Spleen (tissue), 7 donors: ENCODE results near the gene CACNG1.

Experiments used
- POLR2A ChIP-seq, 3 donors: fragments of 450-650 bp; IDR thresholded peaks; one replicate each; pipeline ENCODE4 v1.5.1; 2017; ENCODE audit warnings: antibody characterized with exemption in 3 of 3, mild to moderate bottlenecking in 1 of 3
- POLR2AphosphoS5 ChIP-seq, 3 donors: sonication (generic); formaldehyde crosslinking; IDR thresholded peaks; one replicate each; pipeline ENCODE4 v1.5.1; 2017; ENCODE audit warnings: antibody characterized with exemption in 3 of 3
- TF ChIP-seq, protein P1 (sequence below), 11 experiments: fragments of 200-600 bp in 7 of 11; fragments of 450-650 bp in 4 of 11; sonication (generic) in 4 of 11; IDR thresholded peaks in 8 of 11; conservative IDR thresholded peaks in 3 of 11; 1 replicate in 7 of 11; 2 replicates in 4 of 11; pipeline versions ENCODE4 v1.4.0 to v1.8.0; 2016 to 2021; ENCODE audit warnings: antibody characterized with exemption in 11 of 11, inconsistent platforms in 4 of 11, mild to moderate bottlenecking in 1 of 11
- donor health status: DM: no; HTN: no; CAD: no; lungs with moderate emphysema.
- donor health status: DM: no; HTN: no; CAD: no.
- donor health status: DM: no; HTN: no; CAD: no.

DNA sequence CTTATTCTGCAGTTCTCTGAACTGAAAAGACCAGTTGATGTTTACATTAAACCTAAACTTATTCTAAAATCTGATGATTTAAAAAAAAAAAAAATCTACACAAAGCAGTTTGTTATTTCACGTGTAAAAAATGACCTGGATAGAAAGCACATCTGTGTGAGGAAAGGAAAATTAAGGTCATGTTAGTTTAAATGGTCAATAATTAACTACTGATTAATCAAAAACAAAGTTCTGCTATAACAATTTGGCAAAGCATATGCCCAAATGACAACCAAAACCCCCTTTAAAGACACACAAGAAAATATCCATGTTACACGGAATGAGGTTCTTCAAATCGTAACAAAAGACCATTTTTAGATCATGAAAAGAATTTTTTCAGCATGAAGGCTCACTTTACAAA lies 30.4 kb downstream of the CACNG1 start:
- TF ChIP-seq, protein P1, sequence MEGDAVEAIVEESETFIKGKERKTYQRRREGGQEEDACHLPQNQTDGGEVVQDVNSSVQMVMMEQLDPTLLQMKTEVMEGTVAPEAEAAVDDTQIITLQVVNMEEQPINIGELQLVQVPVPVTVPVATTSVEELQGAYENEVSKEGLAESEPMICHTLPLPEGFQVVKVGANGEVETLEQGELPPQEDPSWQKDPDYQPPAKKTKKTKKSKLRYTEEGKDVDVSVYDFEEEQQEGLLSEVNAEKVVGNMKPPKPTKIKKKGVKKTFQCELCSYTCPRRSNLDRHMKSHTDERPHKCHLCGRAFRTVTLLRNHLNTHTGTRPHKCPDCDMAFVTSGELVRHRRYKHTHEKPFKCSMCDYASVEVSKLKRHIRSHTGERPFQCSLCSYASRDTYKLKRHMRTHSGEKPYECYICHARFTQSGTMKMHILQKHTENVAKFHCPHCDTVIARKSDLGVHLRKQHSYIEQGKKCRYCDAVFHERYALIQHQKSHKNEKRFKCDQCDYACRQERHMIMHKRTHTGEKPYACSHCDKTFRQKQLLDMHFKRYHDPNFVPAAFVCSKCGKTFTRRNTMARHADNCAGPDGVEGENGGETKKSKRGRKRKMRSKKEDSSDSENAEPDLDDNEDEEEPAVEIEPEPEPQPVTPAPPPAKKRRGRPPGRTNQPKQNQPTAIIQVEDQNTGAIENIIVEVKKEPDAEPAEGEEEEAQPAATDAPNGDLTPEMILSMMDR (IDR thresholded peaks at IDR 0.05 in 8 of 11, conservative IDR thresholded peaks at IDR 0.05 in 3 of 11), result no peak
- TF ChIP-seq POLR2A (IDR thresholded peaks at IDR 0.05) (no peak), POLR2AphosphoS5 (IDR thresholded peaks at IDR 0.05) (no peak)
